ENCODE measurements around the gene CISTR. TPM values are rescaled to one million over a fixed set of nuclear protein-coding genes. Genes with fewer than 3 reads are reported as not detected.

CISTR gene
- total RNA-seq, 1 experiment from 2014 or later, result not detected

- no peak for DNase-seq (ENCODE audit: low spot score)
Measured at GRCh38 chr12:53744130-53744441, 7.7 kb downstream of the CISTR start.

- peak; percentile 44 for DNase-seq (ENCODE audit: low spot score)
Measured at GRCh38 chr12:53743266-53744129, 8.3 kb downstream of the CISTR start.

- DNase-seq (ENCODE audit: low spot score), result no peak
Measured at GRCh38 chr12:53740130-53740491, 11.7 kb downstream of the CISTR start.

GRCh38 chr12:53739214-53740129, 12.3 kb downstream of the CISTR start:
- no peak for DNase-seq (ENCODE audit: low spot score)

GRCh38 chr12:53738406-53739213, 13.2 kb downstream of the CISTR start:
- no peak for DNase-seq (ENCODE audit: low spot score)

- DNase-seq (ENCODE audit: low spot score), result no peak
Measured at GRCh38 chr12:53737951-53738405, 13.8 kb downstream of the CISTR start.

- no peak for DNase-seq (ENCODE audit: low spot score)
Measured at GRCh38 chr12:53737093-53737808, 14.5 kb downstream of the CISTR start.

GRCh38 chr12:53736592-53736991, 15.2 kb downstream of the CISTR start:
- DNase-seq (ENCODE audit: low spot score), result no peak

- no peak for DNase-seq (ENCODE audit: low spot score)
Measured at GRCh38 chr12:53735556-53735955, 16.2 kb downstream of the CISTR start.

- no peak for DNase-seq (ENCODE audit: low spot score)
Measured at GRCh38 chr12:53734425-53734824, 17.4 kb downstream of the CISTR start.

GRCh38 chr12:53733807-53734200, 18.0 kb downstream of the CISTR start:
- no peak for DNase-seq (ENCODE audit: low spot score)

- no peak for DNase-seq (ENCODE audit: low spot score)
Measured at GRCh38 chr12:53733051-53733806, 18.6 kb downstream of the CISTR start.

GRCh38 chr12:53729644-53730043, 22.1 kb downstream of the CISTR start:
- no peak for DNase-seq (ENCODE audit: low spot score)

GRCh38 chr12:53728206-53728605, 23.6 kb downstream of the CISTR start:
- DNase-seq (ENCODE audit: low spot score), result no peak

- peak; percentile 98 for DNase-seq (ENCODE audit: low spot score)
Measured at GRCh38 chr12:53727310-53728041, 24.3 kb downstream of the CISTR start, which contains the start of gene CALCOCO1. Gene CALCOCO1 (minus strand): TSS chr12:53727452. CDS start chr12:53725242, 2,210 bp downstream.

GRCh38 chr12:53726946-53727309, 24.9 kb downstream of the CISTR start:
- no peak for DNase-seq (ENCODE audit: low spot score)

- DNase-seq (ENCODE audit: low spot score), result no peak
Measured at GRCh38 chr12:53726341-53726740, 25.4 kb downstream of the CISTR start.

GRCh38 chr12:53725824-53726223, 26.0 kb downstream of the CISTR start:
- no peak for DNase-seq (ENCODE audit: low spot score)

- peak; percentile 38 for DNase-seq (ENCODE audit: low spot score)
Measured at GRCh38 chr12:53722450-53723041, 29.2 kb downstream of the CISTR start.
